ENCODE measurements around the gene SCLT1.

GRCh38 chr4:128863312-128864075 is 229.8 kb downstream of the SCLT1 start:
- TF ChIP-seq CTCF (IDR thresholded peaks at IDR 0.05) (peak; percentile 50 to 91 (median 84)), POLR2A (IDR thresholded peaks at IDR 0.05) (no peak), POLR2AphosphoS5 (IDR thresholded peaks at IDR 0.05) (peak in 2 of 4 donors; percentile 22)

All from sigmoid colon (tissue), 4 donors.